Germinal center (tissue), 1 donor: ENCODE data around the gene RNPEP.
"Not testable (repeated sequence)": the region's sequence is repeated elsewhere in the genome, so short reads cannot be mapped to it uniquely, and the experiment has no call there.

Experiments
- DNase-seq: peaks from one replicate; pipeline ENCODE4 v3.0.0; 2012; ENCODE audit warnings: mixed read lengths, low spot score

Gene RNPEP

GRCh38 chr1:201962382-201962781 is 20.1 kb upstream of the RNPEP start:
- not testable (repeated sequence) for DNase-seq

- no peak for DNase-seq
These were observed 18.2 kb upstream of the RNPEP start for GRCh38 chr1:201964261-201964660.

- no peak for DNase-seq
These were observed 16.3 kb upstream of the RNPEP start for GRCh38 chr1:201966171-201966570.

- DNase-seq: no peak
These were observed 14.1 kb upstream of the RNPEP start for GRCh38 chr1:201968202-201968925.

GRCh38 chr1:201970334-201971159 is 11.9 kb upstream of the RNPEP start:
- no peak for DNase-seq

GRCh38 chr1:201982082-201982622 is 296 bp upstream of the RNPEP start:
- DNase-seq: peak; percentile 85

- DNase-seq: no peak
These were observed 945 bp downstream of the RNPEP start for GRCh38 chr1:201983380-201983805.

GRCh38 chr1:201984446-201984845 is 2.0 kb downstream of the RNPEP start:
- no peak for DNase-seq

- no peak for DNase-seq
These were observed 2.9 kb downstream of the RNPEP start for GRCh38 chr1:201985355-201985754.

- no peak for DNase-seq
These were observed 6.2 kb downstream of the RNPEP start for GRCh38 chr1:201988601-201989000.

- no peak for DNase-seq
These were observed 7.1 kb downstream of the RNPEP start for GRCh38 chr1:201989354-201990128.

- no peak for DNase-seq
These were observed 8.0 kb downstream of the RNPEP start for GRCh38 chr1:201990427-201990826.

- DNase-seq: peak; percentile 68
These were observed 17.3 kb downstream of the RNPEP start for GRCh38 chr1:201999625-202000238.

GRCh38 chr1:202002507-202002906 is 20.1 kb downstream of the RNPEP start:
- DNase-seq: no peak

GRCh38 chr1:202004711-202005110 is 22.3 kb downstream of the RNPEP start:
- no peak for DNase-seq

GRCh38 chr1:202005958-202006357 is 23.5 kb downstream of the RNPEP start:
- DNase-seq: no peak

GRCh38 chr1:202007304-202007703 is 24.9 kb downstream of the RNPEP start:
- no peak for DNase-seq

- no peak for DNase-seq
These were observed 25.5 kb downstream of the RNPEP start for GRCh38 chr1:202007805-202008489.

GRCh38 chr1:202009326-202010179 is 27.1 kb downstream of the RNPEP start:
- DNase-seq: peak; percentile 78
